Lower leg skin (tissue), 3 donors: ENCODE data around the gene PCDH11X.
"Not testable (repeated sequence)": the region's sequence is repeated elsewhere in the genome, so short reads cannot be mapped to it uniquely, and the experiment has no call there.

Experiments
- POLR2A ChIP-seq, 2 donors: fragments of 450-650 bp; IDR thresholded peaks; one replicate each; pipeline ENCODE4 v1.6.1; 2016 to 2017; ENCODE audit warnings: antibody characterized with exemption in 2 of 2, mild to moderate bottlenecking in 1 of 2, moderate library complexity in 1 of 2
- TF ChIP-seq, protein P1 (sequence below), 3 donors: fragments of 450-650 bp; IDR thresholded peaks; one replicate each; pipeline ENCODE4 v1.5.1; 2016; ENCODE audit warnings: antibody characterized with exemption in 3 of 3, mild to moderate bottlenecking in 3 of 3, moderate library complexity in 2 of 3

- TF ChIP-seq POLR2A (IDR thresholded peaks at IDR 0.05): not testable (repeated sequence)
- TF ChIP-seq, protein P1, sequence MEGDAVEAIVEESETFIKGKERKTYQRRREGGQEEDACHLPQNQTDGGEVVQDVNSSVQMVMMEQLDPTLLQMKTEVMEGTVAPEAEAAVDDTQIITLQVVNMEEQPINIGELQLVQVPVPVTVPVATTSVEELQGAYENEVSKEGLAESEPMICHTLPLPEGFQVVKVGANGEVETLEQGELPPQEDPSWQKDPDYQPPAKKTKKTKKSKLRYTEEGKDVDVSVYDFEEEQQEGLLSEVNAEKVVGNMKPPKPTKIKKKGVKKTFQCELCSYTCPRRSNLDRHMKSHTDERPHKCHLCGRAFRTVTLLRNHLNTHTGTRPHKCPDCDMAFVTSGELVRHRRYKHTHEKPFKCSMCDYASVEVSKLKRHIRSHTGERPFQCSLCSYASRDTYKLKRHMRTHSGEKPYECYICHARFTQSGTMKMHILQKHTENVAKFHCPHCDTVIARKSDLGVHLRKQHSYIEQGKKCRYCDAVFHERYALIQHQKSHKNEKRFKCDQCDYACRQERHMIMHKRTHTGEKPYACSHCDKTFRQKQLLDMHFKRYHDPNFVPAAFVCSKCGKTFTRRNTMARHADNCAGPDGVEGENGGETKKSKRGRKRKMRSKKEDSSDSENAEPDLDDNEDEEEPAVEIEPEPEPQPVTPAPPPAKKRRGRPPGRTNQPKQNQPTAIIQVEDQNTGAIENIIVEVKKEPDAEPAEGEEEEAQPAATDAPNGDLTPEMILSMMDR (IDR thresholded peaks at IDR 0.05): not testable (repeated sequence)
These were observed 8.3 kb upstream of the PCDH11X start for GRCh38 chrX:91770619-91771488.
